Brain microvascular endothelial cell (primary cell): Measurements from ENCODE around the gene CBL.
"Not testable (repeated sequence)": the region's sequence is repeated elsewhere in the genome, so short reads cannot be mapped to it uniquely, and the experiment has no call there.

Experiments
- DNase-seq: peaks from one replicate; pipeline ENCODE4 v3.0.0-alpha.2; 2020
- H3K27ac ChIP-seq: fragments of 250-450 bp; sonication (Bioruptor Pico); 2 replicates; pipeline ENCODE4 v1.5.1; 2020; ENCODE audit warnings: mild to moderate bottlenecking, moderate library complexity
- H3K27me3 ChIP-seq: fragments of 250-450 bp; sonication (Bioruptor Pico); replicated peaks from 2 replicates; pipeline ENCODE4 v1.5.1; 2020; ENCODE audit warnings: mild to moderate bottlenecking
- H3K36me3 ChIP-seq: fragments of 250-450 bp; sonication (Bioruptor Pico); replicated peaks from 2 replicates; pipeline ENCODE4 v1.5.1; 2020; ENCODE audit warnings: mild to moderate bottlenecking
- H3K4me3 ChIP-seq: 2 replicates; pipeline ENCODE4 v1.5.1; 2011; ENCODE audit warnings: low read depth, mild to moderate bottlenecking, control low read depth, low read length, moderate library complexity
- in situ Hi-C: cut with HindIII; loops from 2 replicates; pipeline ENCODE4 v1.10.0; 2017; ENCODE audit warnings: low sequenced_read_pairs, low pct_ligation_motif_present
- TF ChIP-seq, protein P1 (sequence below): IDR thresholded peaks from 2 replicates; pipeline ENCODE4 v1.5.1; 2011; ENCODE audit warnings: low read depth, mild to moderate bottlenecking, moderate library complexity, low read length, control low read depth, inconsistent platforms; ENCODE audit errors: missing control alignments

The CBL gene

GRCh38 chr11:119193626-119194025 is 12.5 kb upstream of the CBL start:
- Histone ChIP-seq H3K4me3 (no peak overlapping the region), H3K27ac (no peak overlapping the region), H3K36me3 (no peaks in the 10 kb centered on the region), H3K27me3 (no peaks in the 10 kb centered on the region)
- TF ChIP-seq, protein P1, sequence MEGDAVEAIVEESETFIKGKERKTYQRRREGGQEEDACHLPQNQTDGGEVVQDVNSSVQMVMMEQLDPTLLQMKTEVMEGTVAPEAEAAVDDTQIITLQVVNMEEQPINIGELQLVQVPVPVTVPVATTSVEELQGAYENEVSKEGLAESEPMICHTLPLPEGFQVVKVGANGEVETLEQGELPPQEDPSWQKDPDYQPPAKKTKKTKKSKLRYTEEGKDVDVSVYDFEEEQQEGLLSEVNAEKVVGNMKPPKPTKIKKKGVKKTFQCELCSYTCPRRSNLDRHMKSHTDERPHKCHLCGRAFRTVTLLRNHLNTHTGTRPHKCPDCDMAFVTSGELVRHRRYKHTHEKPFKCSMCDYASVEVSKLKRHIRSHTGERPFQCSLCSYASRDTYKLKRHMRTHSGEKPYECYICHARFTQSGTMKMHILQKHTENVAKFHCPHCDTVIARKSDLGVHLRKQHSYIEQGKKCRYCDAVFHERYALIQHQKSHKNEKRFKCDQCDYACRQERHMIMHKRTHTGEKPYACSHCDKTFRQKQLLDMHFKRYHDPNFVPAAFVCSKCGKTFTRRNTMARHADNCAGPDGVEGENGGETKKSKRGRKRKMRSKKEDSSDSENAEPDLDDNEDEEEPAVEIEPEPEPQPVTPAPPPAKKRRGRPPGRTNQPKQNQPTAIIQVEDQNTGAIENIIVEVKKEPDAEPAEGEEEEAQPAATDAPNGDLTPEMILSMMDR, result no peak
- no peak for DNase-seq
- in situ Hi-C loops, result no loop called here

GRCh38 chr11:119194811-119195440 is 11.2 kb upstream of the CBL start:
- TF ChIP-seq, protein P1, result no peak
- no peak for DNase-seq
- H3K27ac ChIP-seq, result no peak overlapping the region
- H3K4me3 ChIP-seq, result no peak overlapping the region
- H3K36me3 ChIP-seq, result no peaks in the 10 kb centered on the region
- no peaks in the 10 kb centered on the region for H3K27me3 ChIP-seq
- in situ Hi-C loops, result no loop called here

DNA sequence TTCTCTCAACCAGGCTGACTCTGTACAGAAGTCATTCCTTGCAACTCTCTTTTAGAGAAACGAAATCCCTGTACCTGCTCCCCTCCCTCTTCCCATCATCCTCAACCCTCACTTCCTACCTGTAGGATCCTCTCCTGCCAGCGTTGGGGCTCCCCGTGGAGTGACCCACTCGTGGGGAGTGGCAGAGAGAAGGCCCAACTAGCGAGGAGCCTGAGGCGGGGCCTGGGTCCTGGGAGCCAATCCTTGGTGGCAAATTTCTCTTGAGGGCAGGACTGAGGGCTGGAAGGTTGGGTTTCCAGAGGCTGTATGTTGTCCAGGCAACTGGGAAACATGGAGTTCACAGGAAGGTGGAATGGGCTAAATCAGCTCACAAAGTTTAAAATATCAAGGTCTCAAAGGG is 10.5 kb upstream of the CBL start:
- DNase-seq, result peak; percentile 69
- H3K27ac ChIP-seq, result no peak overlapping the region
- in situ Hi-C loops, result no loop called here
- H3K36me3 ChIP-seq, result no peaks in the 10 kb centered on the region
- no peak overlapping the region for H3K4me3 ChIP-seq
- TF ChIP-seq, protein P1, result no peak
- H3K27me3 ChIP-seq, result no peaks in the 10 kb centered on the region

GRCh38 chr11:119196833-119197483 is 9.2 kb upstream of the CBL start:
- DNase-seq, result peak; percentile 72
- no peak overlapping the region for H3K27ac ChIP-seq
- H3K4me3 ChIP-seq, result no peak overlapping the region
- no peaks in the 10 kb centered on the region for H3K36me3 ChIP-seq
- no peaks in the 10 kb centered on the region for H3K27me3 ChIP-seq
- in situ Hi-C loops, result no loop called here
- TF ChIP-seq, protein P1, result peak; percentile 82

DNA sequence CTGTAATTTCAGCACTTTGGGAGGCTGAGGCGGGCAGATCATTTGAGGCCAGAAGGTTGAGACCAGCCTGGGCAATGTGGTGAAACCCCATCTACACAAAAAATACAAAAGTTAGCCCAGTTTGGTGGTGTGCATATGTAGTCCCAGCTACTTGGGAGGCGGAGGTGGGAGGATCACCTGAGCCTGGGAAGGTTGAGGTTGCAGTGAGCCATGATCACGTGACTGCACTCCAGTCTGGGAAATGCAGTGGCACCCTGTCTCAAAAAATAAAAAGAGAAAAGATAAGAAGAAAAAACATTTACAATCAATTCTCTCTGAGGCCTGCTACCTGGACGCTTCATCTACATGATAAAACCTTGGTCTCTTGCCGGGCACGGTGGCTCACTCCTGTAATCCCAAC is 7.2 kb upstream of the CBL start:
- in situ Hi-C loops, result no loop called here
- no peak for DNase-seq

GRCh38 chr11:119201236-119201635 is 4.9 kb upstream of the CBL start:
- H3K27ac ChIP-seq, in situ Hi-C loops, H3K36me3 ChIP-seq, H3K27me3 ChIP-seq, DNase-seq, H3K4me3 ChIP-seq: not testable (repeated sequence)

More for the DNA sequence above, 7.2 kb upstream of the CBL start:
- Histone ChIP-seq H3K27ac (no peak overlapping the region), H3K27me3 (no peaks in the 10 kb centered on the region), H3K36me3 (no peaks in the 10 kb centered on the region), H3K4me3 (no peak overlapping the region)
- TF ChIP-seq, protein P1, result no peak
